ENCODE data around the gene PRRC2B. TPM values are rescaled to one million over a fixed set of nuclear protein-coding genes. Genes with fewer than 3 reads are reported as not detected.

The PRRC2B gene
- total RNA-seq, 4 donors from 2014 or later, result 73.7 to 171 (median 98.9) TPM

GRCh38 chr9:131485728-131486422 is 92.0 kb downstream of the PRRC2B start:
- no peaks in the 10 kb centered on the region for H3K4me1 ChIP-seq
- no peaks in the 10 kb centered on the region for H3K9me3 ChIP-seq
- H3K36me3 ChIP-seq, result peaks cover 0 to 90% (median 35%) of the 10 kb centered on the region in 4 donors
- WGBS, 2 donors (ENCODE audit: low coverage in 1 of 2), result 85% methylated on average over 19 of the region's 19 CpGs; no CpG with 5 or more reads in 1 of the 2 donors
- no peak overlapping the region for H3K4me3 ChIP-seq
- intact Hi-C loops (cut with DNase I; ENCODE audit: low total_unique reads), result no loop called here
- no peak overlapping the region for H3K27ac ChIP-seq
- in situ Hi-C loops (cut with MboI; ENCODE audit: low pct_ligation_motif_present in 1 of 4, low pct_unique_long_range_greater_than_20kb in 1 of 4, low sequenced_read_pairs in 3 of 4), result loop anchor here in 3 of 4 donors (10.0 to 25.0 kb wide), 3 partner anchors 121 to 251 kb away; partner anchors contain the start of gene RAPGEF1 (in 1 of the 3)
- no peak for DNase-seq
- H3K27me3 ChIP-seq, result no peaks in the 10 kb centered on the region
- no peak for TF ChIP-seq EP300 (IDR thresholded peaks at IDR 0.05; ENCODE audit: low read depth)
- TF ChIP-seq CTCF (IDR thresholded peaks at IDR 0.05), result no peak
- no peak for TF ChIP-seq POLR2A (IDR thresholded peaks at IDR 0.05)
- TF ChIP-seq POLR2AphosphoS5 (IDR thresholded peaks at IDR 0.05), result no peak

DNA sequence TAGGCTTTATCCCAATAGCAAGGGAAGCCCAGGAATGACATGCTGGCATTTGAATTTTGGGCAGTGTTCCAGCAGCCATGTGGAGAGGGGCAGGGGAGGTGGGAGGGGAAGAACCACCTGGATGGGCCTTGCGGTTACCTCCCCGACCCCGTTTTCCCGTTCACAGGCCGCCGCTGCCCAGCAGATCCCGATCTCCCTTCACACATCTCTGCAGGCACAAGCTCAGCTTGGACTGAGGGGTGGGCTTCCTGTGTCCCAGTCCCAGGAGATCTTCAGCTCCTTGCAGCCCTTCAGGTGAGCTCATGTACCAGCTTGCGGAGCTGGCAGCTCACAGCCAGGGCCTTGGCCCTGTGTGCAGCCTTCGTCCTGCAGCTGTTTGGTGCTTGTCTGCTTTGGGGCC is 93.1 kb downstream of the PRRC2B start:
- Histone ChIP-seq H3K27ac (no peak overlapping the region), H3K9me3 (no peaks in the 10 kb centered on the region), H3K4me1 (no peaks in the 10 kb centered on the region), H3K36me3 (peaks cover 0 to 93% (median 39%) of the 10 kb centered on the region in 4 donors), H3K4me3 (no peak overlapping the region), H3K27me3 (no peaks in the 10 kb centered on the region)
- DNase-seq, result no peak
- in situ Hi-C loops (cut with MboI; ENCODE audit: low pct_ligation_motif_present in 1 of 4, low pct_unique_long_range_greater_than_20kb in 1 of 4, low sequenced_read_pairs in 3 of 4) (loop anchor here in 3 of 4 donors (10.0 to 25.0 kb wide), 3 partner anchors 122 to 250 kb away; partner anchors contain the start of gene RAPGEF1 (in 1 of the 3)), intact Hi-C loops (cut with DNase I; ENCODE audit: low total_unique reads) (no loop called here)
- TF ChIP-seq CTCF (IDR thresholded peaks at IDR 0.05), result no peak
- no peak for TF ChIP-seq POLR2AphosphoS5 (IDR thresholded peaks at IDR 0.05)
- no peak for TF ChIP-seq EP300 (IDR thresholded peaks at IDR 0.05; ENCODE audit: low read depth)
- 95% methylated on average over 9 of the region's 9 CpGs; no CpG with 5 or more reads in 1 of the 2 donors for WGBS, 2 donors (ENCODE audit: low coverage in 1 of 2)

GRCh38 chr9:131487621-131488031 is 93.7 kb downstream of the PRRC2B start:
- Histone ChIP-seq H3K27me3 (no peaks in the 10 kb centered on the region), H3K4me3 (no peak overlapping the region), H3K4me1 (no peaks in the 10 kb centered on the region), H3K9me3 (no peaks in the 10 kb centered on the region), H3K27ac (no peak overlapping the region), H3K36me3 (peaks cover 0 to 94% (median 43%) of the 10 kb centered on the region in 4 donors)
- TF ChIP-seq POLR2AphosphoS5 (IDR thresholded peaks at IDR 0.05), result no peak
- no peak for TF ChIP-seq POLR2A (IDR thresholded peaks at IDR 0.05)
- no peak for TF ChIP-seq CTCF (IDR thresholded peaks at IDR 0.05)
- TF ChIP-seq EP300 (IDR thresholded peaks at IDR 0.05; ENCODE audit: low read depth), result no peak
- 84% methylated on average over 14 of the region's 14 CpGs; no CpG with 5 or more reads in 1 of the 2 donors for WGBS, 2 donors (ENCODE audit: low coverage in 1 of 2)
- DNase-seq, result no peak
- in situ Hi-C loops (cut with MboI; ENCODE audit: low pct_ligation_motif_present in 1 of 4, low pct_unique_long_range_greater_than_20kb in 1 of 4, low sequenced_read_pairs in 3 of 4), result loop anchor here in 3 of 4 donors (10.0 to 25.0 kb wide), 3 partner anchors 123 to 250 kb away; partner anchors contain the start of gene RAPGEF1 (in 1 of the 3)
- intact Hi-C loops (cut with DNase I; ENCODE audit: low total_unique reads), result no loop called here

- in situ Hi-C loops (cut with MboI; ENCODE audit: low pct_ligation_motif_present in 1 of 4, low pct_unique_long_range_greater_than_20kb in 1 of 4, low sequenced_read_pairs in 3 of 4), result loop anchor here in 2 of 4 donors (25.0 kb wide), 2 partner anchors 128 to 247 kb away; partner anchors contain the start of gene RAPGEF1 (in 1 of the 2)
- Histone ChIP-seq H3K4me3 (no peak overlapping the region), H3K27ac (no peak overlapping the region), H3K36me3 (peaks cover 0 to 96% (median 42%) of the 10 kb centered on the region in 4 donors), H3K4me1 (no peaks in the 10 kb centered on the region), H3K9me3 (no peaks in the 10 kb centered on the region), H3K27me3 (no peaks in the 10 kb centered on the region)
- DNase-seq, result no peak
- 73 to 75% methylated on average over 5 to 8 of the region's 8 CpGs for WGBS, 2 donors (ENCODE audit: low coverage in 1 of 2)
- intact Hi-C loops (cut with DNase I; ENCODE audit: low total_unique reads), result no loop called here
- TF ChIP-seq POLR2AphosphoS5 (IDR thresholded peaks at IDR 0.05) (no peak), POLR2A (IDR thresholded peaks at IDR 0.05) (no peak)
These were observed 96.6 kb downstream of the PRRC2B start for GRCh38 chr9:131490514-131490913.

Measured in transverse colon (tissue), 4 donors.